Activated CD4-positive, alpha-beta T cell treated with anti-CD3 and anti-CD28 coated beads, Interleukin-2, amount 50 U/mL, for 24 hours (primary cell): Measurements from ENCODE around the gene ANAPC1.
"Not testable (repeated sequence)": the region's sequence is repeated elsewhere in the genome, so short reads cannot be mapped to it uniquely, and the experiment has no call there.

Experiments
- DNase-seq, 2 donors: peaks; one replicate each; pipeline ENCODE4 v3.0.0-alpha.2; 2020; ENCODE audit warnings: low read depth in 1 of 2, low spot score in 1 of 2

ANAPC1 gene

DNA sequence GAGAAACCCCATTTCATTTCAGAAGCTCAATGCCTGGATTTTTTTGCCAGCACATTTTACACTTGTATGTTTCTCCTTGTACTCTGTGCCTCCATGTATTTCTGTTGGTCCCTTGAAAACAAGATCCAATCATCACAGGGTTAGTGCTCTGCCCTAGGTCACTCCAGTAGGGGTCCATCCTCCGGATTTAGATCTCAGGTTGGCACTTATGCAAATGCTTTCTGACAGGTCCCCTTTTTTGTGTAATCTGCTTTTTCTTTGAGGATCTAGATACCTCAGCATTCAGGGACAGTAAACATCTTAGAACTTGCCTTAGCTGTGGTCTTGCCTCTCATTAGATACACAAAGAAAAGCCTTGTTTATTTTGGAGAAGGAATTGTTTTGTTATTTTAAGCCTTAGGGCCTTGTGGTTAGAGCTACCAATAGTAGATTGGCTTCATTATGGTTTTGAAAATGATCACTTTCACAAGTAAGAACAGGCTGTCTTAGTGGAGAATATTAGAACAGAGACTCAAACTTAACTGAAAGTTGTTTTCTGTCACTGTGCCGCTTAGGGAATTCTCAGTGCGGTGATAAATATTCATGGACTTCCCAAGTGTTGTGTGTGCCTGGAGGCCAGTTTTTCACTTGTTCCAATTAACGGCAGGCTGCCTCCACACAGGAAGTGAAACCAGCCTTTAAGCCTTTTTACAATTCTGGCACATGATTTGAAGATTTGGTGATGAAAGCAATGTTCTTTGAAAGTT, 22.2 kb upstream of the ANAPC1 start:
- no peak for DNase-seq

DNA sequence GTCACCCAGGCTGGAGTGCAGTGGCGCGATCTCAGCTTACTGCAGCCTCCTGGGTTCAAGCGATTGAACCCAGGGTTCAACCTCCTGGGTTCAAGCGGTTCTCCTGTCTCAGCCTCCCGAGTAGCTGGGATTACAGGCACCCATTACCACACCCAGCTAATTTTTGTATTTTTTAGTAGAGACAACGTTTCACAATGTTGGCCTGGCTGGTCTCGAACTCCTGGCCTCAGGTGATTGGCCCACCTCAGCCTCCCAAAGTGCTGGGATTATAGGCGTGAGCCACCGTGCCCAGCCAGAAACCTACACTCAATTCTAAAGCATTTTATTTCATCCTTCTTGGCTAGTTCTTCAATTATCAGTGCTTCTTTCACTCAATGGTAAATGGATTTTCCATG, 21.5 kb upstream of the ANAPC1 start:
- DNase-seq: not testable (repeated sequence)

DNA sequence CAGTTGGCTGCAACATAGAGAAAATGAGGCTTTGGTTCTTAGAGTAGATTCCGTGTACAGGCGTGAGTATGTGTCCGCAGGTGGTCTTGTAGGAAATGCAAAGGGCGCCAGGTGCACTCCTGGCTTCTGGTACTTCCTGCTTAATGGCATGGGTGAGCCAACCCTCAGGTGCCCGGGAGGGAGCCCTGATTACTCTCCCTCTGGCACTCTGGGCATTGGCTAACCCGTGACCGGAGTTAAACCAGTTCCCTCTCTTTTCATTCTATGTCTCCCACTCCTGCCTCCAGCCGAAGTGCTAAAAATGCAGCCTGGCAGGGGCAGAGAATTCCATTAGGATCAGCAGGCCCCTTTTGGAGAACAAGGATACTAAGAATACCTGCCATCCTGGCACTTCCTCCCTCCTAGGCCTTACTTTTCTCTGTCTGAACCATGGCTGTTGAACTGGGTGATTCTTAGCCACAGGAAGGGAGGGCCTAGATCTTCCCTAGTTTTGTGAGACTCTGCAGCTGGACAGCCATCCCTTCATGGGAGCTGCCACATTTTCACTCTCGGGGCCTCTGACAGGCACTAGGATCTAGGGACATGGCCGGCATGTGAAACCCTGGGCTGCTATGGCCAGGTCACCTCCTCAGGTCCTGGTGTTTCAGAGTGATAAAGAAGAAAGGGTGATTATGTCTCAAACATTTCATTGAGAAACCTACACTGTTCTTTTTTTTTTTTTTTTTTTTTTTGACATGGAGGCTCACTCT, 20.9 kb upstream of the ANAPC1 start:
- DNase-seq: no peak

GRCh38 chr2:111903930-111904439, 20.0 kb upstream of the ANAPC1 start:
- no peak for DNase-seq

- DNase-seq: no peak
These were observed 19.5 kb upstream of the ANAPC1 start for GRCh38 chr2:111903516-111903915.

GRCh38 chr2:111900859-111901258, 16.9 kb upstream of the ANAPC1 start:
- no peak for DNase-seq

DNA sequence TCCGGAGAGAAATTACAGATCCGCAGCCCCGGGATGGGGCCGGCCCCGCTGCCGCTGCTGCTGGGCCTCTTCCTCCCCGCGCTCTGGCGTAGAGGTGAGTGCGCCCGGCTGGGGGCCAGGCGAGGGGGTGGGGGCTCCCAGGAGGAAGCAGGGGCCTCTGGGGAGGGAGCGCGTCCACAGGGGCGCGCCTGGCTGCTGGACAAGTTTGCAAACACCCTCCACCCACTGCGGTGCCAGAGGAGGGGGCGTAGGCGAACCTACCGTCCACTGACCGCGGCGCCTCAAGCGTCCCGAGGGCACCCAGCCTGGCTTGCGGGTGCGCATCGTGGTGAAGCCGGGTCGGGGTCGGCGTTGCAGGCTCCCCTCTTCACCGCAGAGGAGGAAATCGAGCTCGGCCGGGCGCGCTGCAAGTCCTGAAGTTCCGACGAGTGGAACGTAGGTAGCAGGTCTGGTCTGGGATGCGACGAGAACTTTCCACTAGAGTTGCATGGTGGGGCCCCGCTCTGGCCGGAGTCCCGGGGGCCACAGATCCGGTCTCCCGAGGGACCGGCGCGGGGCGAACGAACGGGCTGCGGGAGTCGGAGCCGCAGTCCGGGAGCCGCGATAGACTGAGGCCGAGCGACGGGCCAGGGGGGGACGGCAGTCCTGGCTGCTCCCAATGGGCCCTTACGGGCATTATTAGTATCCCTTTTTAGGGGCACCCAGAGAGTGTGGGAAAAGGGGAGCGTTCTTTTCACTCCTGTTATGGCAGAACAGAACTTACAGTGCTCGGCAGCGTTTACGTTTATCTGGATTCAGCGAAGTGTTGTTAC, 14.9 kb upstream of the ANAPC1 start:
- peak in 1 of 2 donors; percentile 11 for DNase-seq

- peak; percentile 31 to 32 for DNase-seq
These were observed 14.1 kb upstream of the ANAPC1 start, which contains the start of gene MERTK for GRCh38 chr2:111897924-111898702. TSS of gene MERTK (plus strand) at chr2:111898607. CDS start at chr2:111898736, 129 bp downstream.

GRCh38 chr2:111897630-111897923, 13.6 kb upstream of the ANAPC1 start:
- DNase-seq: no peak

DNA sequence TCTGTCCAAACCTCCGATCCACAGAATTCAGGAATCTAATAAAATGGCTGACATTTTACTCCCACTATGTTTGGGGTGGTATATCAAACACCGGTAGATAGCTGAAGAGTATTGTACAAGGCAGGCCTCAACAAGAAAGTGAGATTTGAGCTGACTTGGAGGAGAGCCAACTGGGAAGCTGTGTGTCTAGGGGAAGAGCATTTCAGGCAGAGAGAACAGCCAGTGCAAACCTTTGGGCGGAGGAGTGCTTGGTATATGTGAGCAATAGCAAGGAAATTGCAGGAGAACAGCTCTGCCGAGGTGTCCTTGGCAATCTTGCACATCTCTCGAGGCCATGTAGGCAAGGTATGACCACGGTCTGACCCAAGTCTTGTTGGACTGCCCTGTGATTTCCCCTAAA, 12.6 kb upstream of the ANAPC1 start:
- DNase-seq: no peak

DNA sequence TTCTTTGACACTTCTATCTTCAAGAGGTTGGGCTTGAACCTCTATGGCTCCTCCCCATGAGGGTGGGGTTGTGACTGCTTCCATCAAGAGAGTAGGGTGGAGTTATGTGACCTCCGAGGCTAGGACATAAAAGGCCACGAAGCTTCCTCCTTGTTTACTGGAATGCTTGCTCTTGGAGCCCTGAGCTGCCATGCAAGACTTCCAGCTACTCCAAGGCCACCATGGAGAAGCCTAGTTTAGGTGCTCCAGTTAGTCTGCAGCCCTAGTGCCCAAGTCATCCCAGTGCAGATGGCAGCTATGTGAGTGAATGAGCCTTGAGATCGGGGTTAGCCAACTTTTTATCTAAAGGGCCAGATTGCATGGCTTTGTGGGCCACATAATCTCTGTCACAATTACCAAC, 12.0 kb upstream of the ANAPC1 start:
- no peak for DNase-seq

DNA sequence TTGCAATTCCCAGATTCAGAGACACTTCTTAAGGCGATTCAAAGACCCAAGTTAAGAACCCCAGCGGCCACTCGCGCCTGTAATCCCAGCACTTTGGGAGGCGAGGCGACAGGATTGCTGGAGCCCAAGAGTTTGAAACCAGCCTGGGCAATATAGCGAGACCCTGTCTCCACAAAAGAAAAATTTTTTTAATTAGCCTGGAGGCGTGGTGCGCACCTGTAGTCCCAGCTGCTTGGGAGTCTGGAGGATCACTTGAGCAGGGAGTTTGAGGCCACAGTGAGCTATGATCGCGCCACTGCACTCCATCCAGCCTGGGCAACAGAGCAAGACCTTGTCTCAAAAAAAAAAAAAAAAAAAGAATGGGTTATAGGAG, 585 bp upstream of the ANAPC1 start:
- DNase-seq: no peak

DNA sequence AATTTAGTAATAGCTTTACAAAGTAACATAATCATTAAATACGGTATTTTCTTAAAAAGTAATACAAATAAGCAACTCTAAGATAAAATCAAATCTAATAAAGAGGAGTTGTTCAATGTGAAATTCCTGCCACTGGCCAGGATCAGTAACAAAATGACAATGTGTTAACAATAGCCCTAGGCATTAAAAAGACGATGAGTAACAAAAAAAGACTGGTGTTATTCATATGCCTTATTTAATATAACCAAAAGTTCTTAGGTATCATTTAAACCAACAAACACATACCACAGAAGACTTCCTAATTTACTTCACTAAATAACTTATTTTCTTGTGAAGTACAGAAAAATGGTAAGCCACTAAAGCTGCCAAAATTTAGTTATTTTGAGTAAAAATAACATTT, 11.2 kb downstream of the ANAPC1 start:
- not testable (repeated sequence) for DNase-seq

- DNase-seq: not testable (repeated sequence)
These were observed 18.9 kb downstream of the ANAPC1 start for GRCh38 chr2:111865124-111865523.

DNA sequence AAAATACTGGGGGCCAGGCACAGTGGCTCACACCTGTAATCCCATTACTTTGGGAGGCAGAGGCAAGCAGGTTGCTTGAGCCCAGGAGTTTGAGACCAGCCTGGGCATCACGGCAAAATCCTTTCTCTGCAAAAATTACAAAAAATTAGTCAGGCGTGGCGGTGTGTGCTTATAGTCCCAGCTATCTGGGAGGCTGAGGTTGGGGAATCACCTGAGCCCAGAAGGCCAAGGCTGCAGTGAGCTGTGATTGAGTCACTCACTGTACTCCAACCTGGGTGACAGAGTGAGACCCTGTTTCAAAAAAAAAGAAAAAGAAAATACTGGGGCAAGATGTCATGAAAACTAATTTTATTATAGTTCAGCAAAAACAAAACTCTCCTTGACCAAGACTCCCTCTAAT, 24.0 kb downstream of the ANAPC1 start:
- DNase-seq: not testable (repeated sequence)

DNA sequence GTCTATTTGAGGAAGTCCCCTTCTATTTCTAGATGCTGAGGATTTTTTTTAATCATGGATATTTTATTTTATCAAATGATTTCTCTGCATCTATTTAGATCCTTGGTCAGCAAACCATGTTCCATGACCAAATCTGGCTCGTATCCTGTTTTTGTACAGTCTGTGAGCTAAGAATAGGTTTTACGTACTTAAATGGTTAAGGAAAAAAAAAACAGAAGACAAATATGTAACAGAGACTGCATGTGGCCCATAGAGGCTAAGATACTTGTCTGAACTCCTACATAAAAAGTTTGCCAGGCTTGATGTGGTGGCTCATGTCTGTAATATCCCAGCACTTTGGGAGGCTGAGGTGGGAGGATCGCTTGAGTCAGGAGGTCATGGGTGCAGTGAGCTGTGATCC, 31.4 kb downstream of the ANAPC1 start:
- not testable (repeated sequence) for DNase-seq

- not testable (repeated sequence) for DNase-seq
These were observed 33.3 kb downstream of the ANAPC1 start for GRCh38 chr2:111850646-111851045.

DNA sequence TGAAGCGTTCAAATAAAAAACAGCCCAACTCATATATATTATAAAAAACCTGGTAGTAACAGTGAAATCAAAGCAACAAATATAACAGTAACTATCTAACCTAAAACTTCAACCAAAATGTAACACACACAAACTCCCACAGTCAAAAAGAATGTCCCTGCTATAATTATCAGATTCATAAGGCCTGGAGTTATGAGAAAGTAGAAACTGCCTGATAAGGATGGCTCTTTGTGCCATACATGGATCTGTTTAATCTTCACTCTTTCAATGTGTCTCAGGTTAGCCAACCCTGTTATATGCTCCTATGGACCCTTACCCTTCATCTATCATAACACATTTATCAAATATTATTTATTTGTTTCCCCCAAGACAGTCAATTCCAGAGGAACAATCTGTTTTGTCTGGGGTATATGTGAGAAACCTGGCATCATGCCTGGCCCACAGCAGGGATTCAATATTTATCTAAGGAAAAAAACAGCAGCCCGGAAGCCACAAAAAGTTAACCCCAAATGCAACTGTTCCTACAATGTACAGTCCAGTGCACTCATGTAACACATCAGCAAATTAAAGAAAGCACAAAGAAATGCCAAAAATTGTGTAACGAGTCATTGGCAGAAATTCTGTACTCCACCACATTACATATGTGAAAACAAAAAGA, 44.2 kb downstream of the ANAPC1 start:
- DNase-seq: not testable (repeated sequence)

GRCh38 chr2:111838992-111839391, 45.0 kb downstream of the ANAPC1 start:
- DNase-seq: not testable (repeated sequence)

DNA sequence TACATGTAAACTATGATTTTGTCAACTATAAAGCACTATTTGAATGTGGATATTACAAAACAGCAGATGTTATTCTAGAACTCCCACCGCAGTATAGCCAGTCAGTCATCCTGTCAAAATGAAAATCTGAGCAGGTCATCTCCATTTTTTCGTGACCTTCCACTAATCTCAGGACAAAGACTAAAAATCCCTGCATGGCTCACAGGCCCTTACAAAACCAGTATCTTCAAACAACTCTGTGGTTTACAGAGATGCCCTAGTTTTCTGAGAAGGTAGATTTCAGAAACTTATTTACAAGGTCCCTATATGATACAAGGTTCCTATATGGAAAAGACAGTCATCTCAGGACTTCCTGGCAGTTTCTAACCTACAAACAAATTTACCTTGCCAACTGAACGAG, 49.8 kb downstream of the ANAPC1 start:
- not testable (repeated sequence) for DNase-seq
